Gastrocnemius medialis (tissue), 4 donors: Measurements from ENCODE around the gene RNF115. TPM values are rescaled to one million over a fixed set of nuclear protein-coding genes. Genes with fewer than 3 reads are reported as not detected.

Source experiments
- ATAC-seq, 2 donors: fragments of 150-250 bp; one replicate each; pipeline ENCODE4 v1.9.1; 2016
- DNase-seq, 2 donors: peaks; one replicate each; pipeline ENCODE4 v3.0.0-alpha.2; 2019
- H3K27ac ChIP-seq, 4 donors: fragments of 200-600 bp; sonication (generic); 1 replicate in 1 of 4; 2 replicates in 3 of 4; pipeline ENCODE4 v1.5.1; 2016 to 2018; ENCODE audit warnings: mild to moderate bottlenecking in 2 of 4, moderate library complexity in 1 of 4
- H3K27me3 ChIP-seq, 3 donors: fragments of 200-600 bp; sonication (generic) in 2 of 3; 1 replicate in 1 of 3; 2 replicates in 2 of 3; pipeline versions ENCODE4 v1.5.1 to v1.6.0; 2016 to 2019; ENCODE audit warnings: mild to moderate bottlenecking in 1 of 3, moderate library complexity in 1 of 3
- H3K36me3 ChIP-seq, 2 donors: fragments of 200-600 bp; sonication (generic) in 1 of 2; one replicate each; pipeline ENCODE4 v1.5.1; 2017 to 2018
- H3K4me1 ChIP-seq, 2 donors: fragments of 200-600 bp; sonication (generic) in 1 of 2; one replicate each; pipeline ENCODE4 v1.5.1; 2016 to 2017; ENCODE audit warnings: mild to moderate bottlenecking in 2 of 2
- H3K4me3 ChIP-seq, 4 donors: fragments of 200-600 bp; sonication (generic) in 3 of 4; 1 replicate in 1 of 4; 2 replicates in 3 of 4; pipeline ENCODE4 v1.5.1; 2016 to 2019; ENCODE audit warnings: mild to moderate bottlenecking in 2 of 4
- H3K9me3 ChIP-seq, 3 donors: fragments of 200-600 bp; sonication (generic) in 2 of 3; 1 replicate in 1 of 3; 2 replicates in 2 of 3; pipeline ENCODE4 v1.5.1; 2016 to 2019
- CTCF ChIP-seq, 5 experiments: fragments of 450-650 bp in 3 of 5; fragments of 200-600 bp in 2 of 5; sonication (generic) in 2 of 5; IDR thresholded peaks in 4 of 5; conservative IDR thresholded peaks in 1 of 5; 1 replicate in 4 of 5; 2 replicates in 1 of 5; pipeline ENCODE4 v1.5.1; 2016 to 2019; ENCODE audit warnings: antibody characterized with exemption in 5 of 5, mild to moderate bottlenecking in 3 of 5, moderate library complexity in 3 of 5
- POLR2A ChIP-seq, 2 donors: fragments of 450-650 bp; IDR thresholded peaks; one replicate each; pipeline ENCODE4 v1.6.1; 2017; ENCODE audit warnings: antibody characterized with exemption in 2 of 2, mild to moderate bottlenecking in 2 of 2, moderate library complexity in 2 of 2
- in situ Hi-C, 4 donors: fragments of 200-750 bp; cut with MboI; loops; one replicate each; pipeline versions ENCODE4 v1.15.0 to v1.8.0; 2017; ENCODE audit warnings: low sequenced_read_pairs in 4 of 4
- intact Hi-C: fragments of 100-400 bp; cut with DNase I; formaldehyde crosslinking; loops from one replicate; pipeline ENCODE4 v1.15.1; 2023; ENCODE audit warnings: low total_unique reads
- total RNA-seq, 4 donors: library from RNA; depleted of rRNA; stranded (reverse); fragments of >200 nt; gene quantifications; one replicate each; pipeline versions ENCODE4 v1.1.0 to v1.2.3, GENCODE V29; 2016

Gene RNF115
- total RNA-seq, 4 donors from 2014 or later = 16.1 to 65.4 (median 37.3) TPM

GRCh38 chr1:145716641-145717345 is 107.1 kb downstream of the RNF115 start:
- Histone ChIP-seq H3K36me3 (no peaks in the 10 kb centered on the region), H3K27ac (no peak overlapping the region), H3K9me3 (no peaks in the 10 kb centered on the region), H3K27me3 (no peaks in the 10 kb centered on the region), H3K4me1 (peaks cover 0 to 11% of the 10 kb centered on the region in 2 donors), H3K4me3 (no peak overlapping the region)
- DNase-seq (no peak), ATAC-seq (no peak)
- in situ Hi-C loops (no loop called here), intact Hi-C loops (no loop called here)
- TF ChIP-seq POLR2A (IDR thresholded peaks at IDR 0.05) (no peak), CTCF (IDR thresholded peaks at IDR 0.05 in 4 of 5, conservative IDR thresholded peaks at IDR 0.05 in 1 of 5) (no peak)

DNA sequence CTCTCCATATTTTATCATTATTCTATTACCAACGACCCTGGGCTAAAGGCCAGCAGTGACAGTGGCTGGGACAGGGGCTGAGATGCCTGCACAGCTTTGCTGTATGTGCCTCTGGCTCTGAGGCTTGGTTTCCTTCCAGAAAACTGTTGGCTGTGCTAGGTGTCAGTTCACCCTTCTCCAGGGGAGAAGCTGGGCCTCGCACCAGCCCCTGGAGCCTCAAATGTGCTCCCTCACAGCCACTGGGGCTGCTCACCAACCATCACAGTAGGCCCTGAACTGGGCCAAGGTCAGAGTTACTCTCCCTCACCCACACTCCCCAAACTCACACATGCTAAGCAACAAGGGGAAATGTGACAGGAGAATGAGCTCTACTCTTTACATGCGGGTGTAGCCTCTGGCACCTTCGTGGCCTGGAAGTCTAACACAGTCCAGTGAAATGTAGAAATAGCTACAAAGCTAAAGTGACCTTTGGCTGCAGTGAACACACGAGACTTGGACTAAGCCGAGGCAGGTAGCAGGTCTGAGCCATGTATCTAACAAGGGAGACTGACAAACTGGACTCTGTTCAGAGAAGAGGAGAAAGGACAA is 109.3 kb downstream of the RNF115 start:
- TF ChIP-seq CTCF (IDR thresholded peaks at IDR 0.05 in 4 of 5, conservative IDR thresholded peaks at IDR 0.05 in 1 of 5) (no peak), POLR2A (IDR thresholded peaks at IDR 0.05) (no peak)
- Histone ChIP-seq H3K36me3 (no peaks in the 10 kb centered on the region), H3K4me3 (no peak overlapping the region), H3K4me1 (no peaks in the 10 kb centered on the region), H3K27ac (no peak overlapping the region), H3K9me3 (no peaks in the 10 kb centered on the region), H3K27me3 (no peaks in the 10 kb centered on the region)
- DNase-seq (no peak), ATAC-seq (no peak)
- in situ Hi-C loops (no loop called here), intact Hi-C loops (no loop called here)

DNA sequence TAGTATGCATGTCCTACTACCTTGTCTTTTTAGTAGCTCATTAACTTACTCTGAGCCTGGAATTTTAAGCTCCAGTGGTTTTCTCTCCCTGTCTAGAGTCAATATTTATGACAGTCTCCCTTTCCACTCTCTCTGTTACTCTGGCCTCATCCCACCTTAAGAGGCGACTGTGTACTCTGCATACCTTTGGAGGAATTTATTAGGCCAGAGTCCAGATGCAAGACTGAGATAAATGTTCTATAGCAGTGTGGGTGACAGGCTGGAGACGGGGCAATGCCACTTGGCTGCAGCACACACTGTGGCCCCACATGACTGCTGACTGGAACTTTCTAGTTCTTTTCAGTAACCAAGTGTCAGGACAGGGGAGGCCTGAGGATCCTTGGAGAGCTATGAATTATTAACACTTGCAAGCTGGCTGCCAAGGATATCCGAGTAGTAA is 112.7 kb downstream of the RNF115 start:
- Histone ChIP-seq H3K27me3 (no peaks in the 10 kb centered on the region), H3K27ac (no peak overlapping the region), H3K9me3 (no peaks in the 10 kb centered on the region), H3K36me3 (no peaks in the 10 kb centered on the region), H3K4me3 (no peak overlapping the region), H3K4me1 (no peaks in the 10 kb centered on the region)
- in situ Hi-C loops = no loop called here
- no peak for ATAC-seq
- TF ChIP-seq CTCF (IDR thresholded peaks at IDR 0.05 in 4 of 5, conservative IDR thresholded peaks at IDR 0.05 in 1 of 5) (no peak), POLR2A (IDR thresholded peaks at IDR 0.05) (no peak)
- DNase-seq = no peak
- intact Hi-C loops = no loop called here

DNA sequence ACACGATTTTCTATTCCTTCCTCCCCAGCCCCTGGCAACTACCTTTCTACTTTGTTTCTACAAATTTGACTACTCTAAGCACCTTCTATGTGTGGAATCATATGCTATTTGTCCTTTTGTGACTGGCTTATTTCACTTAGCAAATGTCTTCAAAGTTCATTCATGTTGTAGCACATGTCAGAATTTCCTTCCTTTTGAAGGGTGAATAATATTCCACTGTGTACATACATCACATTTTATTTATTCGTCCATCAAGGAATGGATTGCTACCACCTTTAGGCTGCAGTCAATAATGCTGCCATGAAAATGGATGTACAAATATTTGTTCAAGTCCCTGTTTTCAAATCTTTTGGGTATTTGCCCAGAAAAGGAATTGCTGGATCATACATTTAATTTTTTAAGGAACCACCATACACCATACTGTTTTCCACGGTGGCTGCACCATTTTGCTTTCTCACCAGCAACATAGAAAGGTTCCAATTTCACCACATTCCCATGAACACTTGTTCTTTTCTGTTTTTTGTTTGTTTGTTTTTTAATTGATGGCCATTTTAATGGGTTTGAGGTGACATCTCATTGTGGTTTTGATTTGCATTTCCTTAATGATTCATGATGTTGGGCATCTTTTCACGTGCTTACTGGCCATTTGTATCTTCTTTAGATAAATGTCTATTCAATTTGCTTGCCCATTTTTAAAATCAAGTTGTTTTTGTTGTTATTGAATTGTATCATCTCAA is 113.4 kb downstream of the RNF115 start:
- H3K4me1 ChIP-seq = no peaks in the 10 kb centered on the region

More for the DNA sequence above, 113.4 kb downstream of the RNF115 start:
- no peak overlapping the region for H3K27ac ChIP-seq
- in situ Hi-C loops = no loop called here
- TF ChIP-seq CTCF (IDR thresholded peaks at IDR 0.05 in 4 of 5, conservative IDR thresholded peaks at IDR 0.05 in 1 of 5) = no peak
- TF ChIP-seq POLR2A (IDR thresholded peaks at IDR 0.05) = no peak
- intact Hi-C loops = no loop called here
- H3K4me3 ChIP-seq = no peak overlapping the region
- ATAC-seq (no peak), DNase-seq (no peak)
- no peaks in the 10 kb centered on the region for H3K36me3 ChIP-seq
- H3K9me3 ChIP-seq = no peaks in the 10 kb centered on the region
- no peaks in the 10 kb centered on the region for H3K27me3 ChIP-seq
